ENCODE data around the gene TXNL4A. TPM values are rescaled to one million over a fixed set of nuclear protein-coding genes. Genes with fewer than 3 reads are reported as not detected.
A peak's percentile ranks its signal among the peaks of the same experiment; 100 is the strongest.

TXNL4A gene
- total RNA-seq, 4 donors from 2014 or later, result 18.0 to 47.6 (median 33.6) TPM

DNA sequence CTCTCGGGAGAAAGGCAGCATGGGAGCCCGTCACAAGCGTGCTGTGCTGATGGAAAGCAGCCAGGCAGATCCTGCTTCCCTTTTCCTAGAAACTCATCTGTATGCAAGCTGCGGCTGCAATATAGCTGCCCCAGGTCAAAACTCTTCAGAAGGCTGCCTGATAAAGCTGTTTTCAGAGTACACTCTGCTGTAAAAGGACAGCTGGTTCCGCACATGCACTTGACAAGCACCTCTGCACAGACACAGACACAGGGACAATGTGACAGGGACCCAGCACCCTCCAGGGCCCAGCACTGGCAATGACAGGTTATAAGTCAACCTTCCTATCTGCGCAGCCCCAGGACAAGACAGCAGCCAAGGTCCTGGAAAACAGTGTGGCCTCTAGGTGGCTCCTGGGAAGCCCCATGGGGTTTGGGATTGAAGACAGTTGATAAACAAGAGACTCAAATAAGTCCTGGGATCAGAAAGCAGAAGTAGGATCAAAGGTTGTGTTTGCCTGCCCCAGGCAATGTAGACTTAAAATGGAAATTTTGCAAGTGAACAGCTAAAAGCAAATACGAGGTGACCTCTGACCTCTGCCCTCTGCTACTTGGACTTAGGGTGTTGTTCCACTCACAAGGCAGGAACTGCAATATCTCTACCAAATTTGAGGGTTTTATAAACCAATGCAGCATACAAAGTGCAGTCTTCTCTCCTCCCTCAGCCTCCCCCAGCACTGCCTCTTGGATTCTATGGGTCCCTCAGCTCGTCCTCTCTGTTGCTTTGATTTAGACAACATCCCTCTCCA, 53.9 kb downstream of the TXNL4A start:
- DNase-seq (ENCODE audit: low spot score) (peak; percentile 3), ATAC-seq (ENCODE audit: low FRiP score) (no peak)
- no peak for TF ChIP-seq CTCF (IDR thresholded peaks at IDR 0.05)

DNA sequence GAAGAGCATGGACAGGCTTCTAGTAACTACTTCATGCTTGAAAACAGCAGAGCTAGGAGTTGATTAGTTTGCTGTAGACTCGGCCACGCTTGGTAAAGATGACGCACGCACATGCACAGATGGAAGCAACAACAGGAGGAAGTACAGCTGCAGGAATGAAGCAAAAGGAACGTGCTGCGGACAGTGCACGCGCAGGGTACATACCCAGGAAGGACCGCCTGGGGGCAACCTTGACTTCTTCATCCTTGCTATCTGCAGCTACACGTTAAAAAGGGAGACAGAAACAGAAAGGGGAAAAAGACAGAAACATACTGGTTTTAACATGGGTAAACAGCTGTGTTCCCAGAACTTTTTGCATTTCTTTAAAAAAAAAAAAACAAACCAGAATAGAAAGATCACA, 54.6 kb downstream of the TXNL4A start:
- no peak for TF ChIP-seq CTCF (IDR thresholded peaks at IDR 0.05)
- DNase-seq (ENCODE audit: low spot score) (no peak), ATAC-seq (ENCODE audit: low FRiP score) (no peak)

DNA sequence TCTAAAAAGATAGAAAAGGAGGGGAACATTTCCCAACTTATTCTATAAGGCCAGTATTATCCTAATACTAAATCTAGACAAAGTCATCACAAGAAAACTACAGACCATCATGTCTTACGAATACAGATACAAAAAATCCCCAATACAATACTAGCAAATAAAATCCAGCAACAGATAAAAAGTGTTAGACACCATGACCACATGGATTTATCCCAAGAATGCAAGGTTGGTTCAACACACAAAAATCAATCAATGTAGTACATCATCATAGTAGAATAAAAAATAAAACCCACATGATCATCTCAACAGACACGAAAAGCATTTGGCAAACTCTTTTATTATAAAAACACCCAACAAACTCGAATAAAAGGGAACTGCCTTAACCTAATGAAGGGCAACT, 55.5 kb downstream of the TXNL4A start:
- no peak for DNase-seq (ENCODE audit: low spot score)
- no peak for ATAC-seq (ENCODE audit: low FRiP score)
- no peak for TF ChIP-seq CTCF (IDR thresholded peaks at IDR 0.05)

- no peak for TF ChIP-seq CTCF (IDR thresholded peaks at IDR 0.05)
- DNase-seq (ENCODE audit: low spot score) (no peak), ATAC-seq (ENCODE audit: low FRiP score) (no peak)
Measured at GRCh38 chr18:79931475-79931874, 56.9 kb downstream of the TXNL4A start.

DNA sequence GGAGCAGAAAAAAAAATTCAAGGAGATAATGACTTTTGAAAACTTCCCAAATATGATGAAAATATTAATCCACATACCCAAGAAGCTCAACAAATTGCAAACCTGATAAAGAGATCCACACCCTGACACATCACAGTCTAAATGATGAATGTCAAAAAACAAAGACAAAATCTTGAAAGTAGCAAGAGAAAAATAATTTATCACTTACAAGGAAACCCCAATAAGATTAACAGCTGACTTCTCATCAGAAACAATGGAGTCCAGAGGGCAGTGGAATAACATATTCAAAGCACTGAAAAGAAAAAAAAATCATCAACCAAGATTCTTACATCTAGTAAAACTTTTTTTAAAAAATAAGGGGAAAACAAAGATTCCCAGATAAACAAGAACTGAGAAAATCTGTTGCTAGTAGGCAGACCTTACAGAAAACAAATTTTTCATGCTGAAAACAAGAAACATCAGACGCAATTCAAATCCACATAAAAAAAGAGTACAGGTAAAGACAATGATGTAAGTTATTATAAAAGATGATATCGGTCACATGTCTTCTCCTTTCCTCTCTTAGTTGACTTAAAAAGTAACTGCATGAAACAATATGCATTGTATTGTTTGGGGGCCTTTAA, 58.2 kb downstream of the TXNL4A start:
- ATAC-seq (ENCODE audit: low FRiP score), result no peak
- TF ChIP-seq CTCF (IDR thresholded peaks at IDR 0.05), result no peak
- no peak for DNase-seq (ENCODE audit: low spot score)

- TF ChIP-seq CTCF (IDR thresholded peaks at IDR 0.05), result no peak
- DNase-seq (ENCODE audit: low spot score) (peak; percentile 7), ATAC-seq (ENCODE audit: low FRiP score) (no peak)
Measured at GRCh38 chr18:79928563-79928960, 59.8 kb downstream of the TXNL4A start.
